Measurements from ENCODE around the gene MINK1. TPM values are rescaled to one million over a fixed set of nuclear protein-coding genes. Genes with fewer than 3 reads are reported as not detected.

The MINK1 gene
- total RNA-seq, 1 experiment from 2014 or later = 68.8 TPM

DNA sequence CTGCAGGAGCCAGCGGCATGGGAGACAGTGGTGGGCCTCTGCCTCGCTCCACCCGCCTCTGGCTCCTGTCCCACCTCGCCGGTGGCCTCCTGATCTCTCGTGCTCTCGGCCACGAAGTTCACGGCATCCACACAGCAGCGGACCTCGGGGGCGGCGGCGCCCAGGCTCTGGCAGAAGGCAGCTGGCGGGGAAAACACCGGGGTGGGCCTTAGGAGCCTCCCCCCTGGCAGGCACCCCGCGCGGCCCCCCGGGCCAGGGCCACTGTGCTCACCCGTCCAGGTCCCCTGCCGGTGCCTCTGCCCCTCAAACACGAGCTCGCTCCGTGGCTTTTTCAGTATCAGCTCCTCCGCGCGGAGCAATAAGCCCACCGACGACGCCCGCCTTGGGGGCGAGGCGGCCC is 65.8 kb downstream of the MINK1 start:
- Mint-ChIP-seq H3K9me3 (no peaks in the 10 kb centered on the region), H3K27ac (no peak overlapping the region), H3K36me3 (ENCODE audit: insufficient read depth in 1 of 3, low read depth in 3 of 3) (peaks cover 8 to 29% (median 27%) of the 10 kb centered on the region in 3 experiments; a peak in 6 of 7 replicates), H3K27me3 (ENCODE audit: low read depth) (no peaks in the 10 kb centered on the region), H3K4me1 (peaks cover 10 to 33% of the 10 kb centered on the region in 2 experiments), H3K4me3 (peak overlapping the region; percentile 68 to 75)
- Histone ChIP-seq H2BK15ac (ENCODE audit: low read depth, low read length) (no peak overlapping the region), H3K56ac (ENCODE audit: insufficient read length, low read depth, low read length) (no peak overlapping the region), H4K91ac (ENCODE audit: insufficient read length, low read depth, low read length) (no peak overlapping the region), H3K79me1 (ENCODE audit: insufficient read depth, low read depth, low read length, poor library complexity, severe bottlenecking) (no peaks in the 10 kb centered on the region), H2BK20ac (ENCODE audit: low read depth, low read length, poor library complexity, severe bottlenecking) (no peak overlapping the region), H4K5ac (ENCODE audit: insufficient read length, low read depth, low read length) (no peak overlapping the region), H4K20me1 (ENCODE audit: control insufficient read depth, insufficient read depth, insufficient read length) (no peaks in the 10 kb centered on the region), H3K27me3 (ENCODE audit: insufficient read depth, low read length) (no peaks in the 10 kb centered on the region), H3K18ac (ENCODE audit: insufficient read length, low read depth, low read length) (no peak overlapping the region), H3K4ac (ENCODE audit: low read depth, low read length) (no peak overlapping the region), H2AK5ac (ENCODE audit: insufficient read length, low read length) (no peak overlapping the region), H3K9me3 (ENCODE audit: control insufficient read depth, low read depth, low read length) (no peaks in the 10 kb centered on the region), H3K23me2 (ENCODE audit: insufficient read length, low read depth, low read length, poor library complexity, severe bottlenecking) (peaks cover 12% of the 10 kb centered on the region), H2AFZ (ENCODE audit: low read length) (no peak overlapping the region), H3T11ph (ENCODE audit: low read length) (no peak overlapping the region), H2BK12ac (ENCODE audit: insufficient read length, low read depth, low read length) (no peak overlapping the region), H3K23ac (ENCODE audit: insufficient read length, low read depth, low read length) (no peak overlapping the region), H3K14ac (ENCODE audit: insufficient read depth, low read length) (no peak overlapping the region), H4K8ac (replicated peaks; ENCODE audit: insufficient read length, low read depth, low read length) (no peak overlapping the region), H3K27ac (ENCODE audit: insufficient read length, low read depth, low read length) (no peak overlapping the region), H3K9ac (ENCODE audit: extremely low read depth, insufficient read length, low read length) (no peak overlapping the region), H3K4me1 (ENCODE audit: insufficient read depth, low read length) (peaks cover 3% of the 10 kb centered on the region; the same call in 1 of the 2 replicates), H2BK5ac (ENCODE audit: insufficient read length, low read length) (no peak overlapping the region), H2BK120ac (ENCODE audit: low read depth, low read length, poor library complexity, severe bottlenecking) (no peak overlapping the region), H3K4me2 (ENCODE audit: insufficient read depth, insufficient read length, low read length) (no peak overlapping the region), H3K79me2 (ENCODE audit: insufficient read depth, low read length) (no peaks in the 10 kb centered on the region)
- WGBS (ENCODE audit: extremely low coverage, insufficient read length, low lambda C conversion rate) = no CpG with 5 or more reads among the region's 34 CpGs
- no peak for DNase-seq
- TF ChIP-seq CTCF (conservative IDR thresholded peaks at IDR 0.05) = no peak
